ENCODE data around the gene ANO3.

ANO3 gene

GRCh38 chr11:26457636-26458035 lies 125.7 kb downstream of the ANO3 start:
- DNase-seq (ENCODE audit: low read depth in 2 of 2): no peak
- no peak for TF ChIP-seq CTCF (IDR thresholded peaks at IDR 0.05; ENCODE audit: low read depth, low read length)
- H3K4me3 ChIP-seq (replicated peaks in 1 of 2; ENCODE audit: low read depth in 2 of 2, low read length in 2 of 2): no peak overlapping the region

DNA sequence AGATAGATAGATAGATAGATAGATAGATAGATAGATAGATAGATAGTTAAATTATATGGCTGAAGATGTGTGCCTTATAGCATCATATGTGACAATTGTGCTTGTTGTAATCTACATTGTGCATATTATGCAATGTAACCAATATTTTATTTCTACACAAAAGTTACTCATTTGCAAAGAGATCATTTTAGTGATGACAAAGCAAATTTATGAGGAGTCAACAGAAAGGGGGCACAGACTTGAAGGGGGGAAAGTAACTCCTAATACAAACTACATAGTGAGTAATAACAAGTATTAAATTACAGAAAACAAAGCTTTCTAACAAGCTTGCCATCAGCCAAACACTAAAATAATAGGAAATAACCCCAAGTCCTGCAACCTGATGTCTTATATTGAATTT lies 133.3 kb downstream of the ANO3 start:
- TF ChIP-seq CTCF (IDR thresholded peaks at IDR 0.05; ENCODE audit: low read depth, low read length): no peak
- no peak for DNase-seq (ENCODE audit: low read depth in 2 of 2)
- no peak overlapping the region for H3K4me3 ChIP-seq (replicated peaks in 1 of 2; ENCODE audit: low read depth in 2 of 2, low read length in 2 of 2)

- no peak for TF ChIP-seq CTCF (IDR thresholded peaks at IDR 0.05; ENCODE audit: low read depth, low read length)
Observed at GRCh38 chr11:26467506-26467905, 135.6 kb downstream of the ANO3 start.

GRCh38 chr11:26470992-26471391 lies 139.1 kb downstream of the ANO3 start:
- no peak for TF ChIP-seq CTCF (IDR thresholded peaks at IDR 0.05; ENCODE audit: low read depth, low read length)
- DNase-seq (ENCODE audit: low read depth in 2 of 2): no peak
- H3K4me3 ChIP-seq (replicated peaks in 1 of 2; ENCODE audit: low read depth in 2 of 2, low read length in 2 of 2): no peak overlapping the region

More at GRCh38 chr11:26467506-26467905, 135.6 kb downstream of the ANO3 start:
- DNase-seq (ENCODE audit: low read depth in 2 of 2): no peak
- no peak overlapping the region for H3K4me3 ChIP-seq (replicated peaks in 1 of 2; ENCODE audit: low read depth in 2 of 2, low read length in 2 of 2)

DNA sequence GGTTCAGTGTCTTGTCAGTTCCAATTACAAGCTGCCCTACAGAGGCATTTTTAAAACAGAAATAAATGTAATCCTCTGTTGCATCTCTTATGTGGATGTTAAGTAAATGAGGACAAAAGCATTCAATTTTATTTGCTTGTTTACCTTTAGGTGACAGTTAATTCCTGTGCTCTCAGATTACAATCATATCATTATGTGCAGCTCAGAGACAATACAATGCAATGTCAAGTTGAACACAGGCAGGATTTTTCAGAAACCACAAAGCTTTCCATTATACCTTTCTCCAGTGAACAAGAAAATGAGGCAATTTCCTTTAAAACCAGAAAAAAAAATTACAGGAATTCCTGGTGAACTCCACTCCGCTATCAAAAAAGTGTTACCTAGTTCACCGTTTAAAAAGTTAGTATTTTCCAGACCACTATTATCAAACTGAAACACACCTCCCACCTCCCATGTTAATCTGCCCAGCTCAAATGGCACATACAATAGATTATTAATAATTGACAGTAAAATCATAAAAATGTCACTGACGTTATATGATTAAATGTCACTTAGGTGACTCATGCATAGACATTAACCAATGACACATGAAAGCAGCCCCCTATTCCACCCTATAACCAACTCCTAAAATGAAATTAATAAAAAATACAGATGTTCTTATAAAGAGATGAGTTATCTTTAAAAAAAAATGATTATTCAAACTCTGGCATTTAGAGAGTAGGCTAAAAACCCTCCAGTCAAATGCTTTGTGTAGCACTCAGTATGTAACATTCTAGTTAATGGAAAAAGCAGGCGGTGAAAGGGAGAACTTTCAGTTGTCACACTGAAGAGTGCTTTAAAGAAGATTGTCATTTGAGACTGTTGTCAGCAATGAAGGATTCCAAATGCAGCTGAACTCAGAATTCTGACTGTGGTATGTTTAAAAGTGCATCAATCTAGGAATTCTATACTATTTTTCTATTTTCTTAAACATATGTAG lies 141.6 kb downstream of the ANO3 start:
- no peak for TF ChIP-seq CTCF (IDR thresholded peaks at IDR 0.05; ENCODE audit: low read depth, low read length)
- peak in 1 of 2 donors; percentile 7 for DNase-seq (ENCODE audit: low read depth in 2 of 2)
- no peak overlapping the region for H3K4me3 ChIP-seq (replicated peaks in 1 of 2; ENCODE audit: low read depth in 2 of 2, low read length in 2 of 2)

DNA sequence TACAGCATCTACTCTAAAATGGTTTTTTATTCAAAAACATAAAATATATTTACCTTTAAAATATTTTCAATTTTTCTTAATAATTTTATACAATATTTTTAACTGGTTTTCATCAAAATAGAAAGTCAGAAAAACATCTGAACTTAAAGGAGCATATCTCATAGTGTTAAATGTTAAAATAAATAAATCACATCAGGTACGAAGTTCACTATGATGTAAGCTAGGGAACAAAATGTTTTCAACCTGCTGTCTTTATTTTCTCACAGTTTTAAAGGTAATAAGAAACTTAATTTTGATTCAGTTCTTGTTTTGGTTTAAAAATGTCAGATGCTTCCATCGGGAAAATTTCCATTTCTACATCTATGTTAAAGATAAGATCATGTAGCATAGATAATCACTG lies 142.5 kb downstream of the ANO3 start:
- no peak for DNase-seq (ENCODE audit: low read depth in 2 of 2)
- TF ChIP-seq CTCF (IDR thresholded peaks at IDR 0.05; ENCODE audit: low read depth, low read length): no peak

More for the DNA sequence above, 142.5 kb downstream of the ANO3 start:
- H3K4me3 ChIP-seq (replicated peaks in 1 of 2; ENCODE audit: low read depth in 2 of 2, low read length in 2 of 2): no peak overlapping the region
